Ishikawa (cell line): ENCODE results near the gene DUSP22.

Experiments used
- CEBPB ChIP-seq: IDR thresholded peaks from 2 replicates; pipeline ENCODE4 v1.6.1; 2012
- EP300 ChIP-seq: IDR thresholded peaks from 2 replicates; pipeline ENCODE4 v1.6.1; 2012; ENCODE audit warnings: borderline replicate concordance
- RAD21 ChIP-seq: IDR thresholded peaks from 2 replicates; pipeline ENCODE4 v1.6.1; 2012; ENCODE audit warnings: low read depth
- TAF1 ChIP-seq: IDR thresholded peaks from 2 replicates; pipeline ENCODE4 v1.6.1; 2012; ENCODE audit warnings: low read depth, mild to moderate bottlenecking
- YY1 ChIP-seq: IDR thresholded peaks from 2 replicates; pipeline ENCODE4 v1.6.1; 2012; ENCODE audit warnings: low read depth
- TF ChIP-seq, protein P1 (sequence below): IDR thresholded peaks from 2 replicates; pipeline ENCODE4 v1.6.1; 2012

DNA sequence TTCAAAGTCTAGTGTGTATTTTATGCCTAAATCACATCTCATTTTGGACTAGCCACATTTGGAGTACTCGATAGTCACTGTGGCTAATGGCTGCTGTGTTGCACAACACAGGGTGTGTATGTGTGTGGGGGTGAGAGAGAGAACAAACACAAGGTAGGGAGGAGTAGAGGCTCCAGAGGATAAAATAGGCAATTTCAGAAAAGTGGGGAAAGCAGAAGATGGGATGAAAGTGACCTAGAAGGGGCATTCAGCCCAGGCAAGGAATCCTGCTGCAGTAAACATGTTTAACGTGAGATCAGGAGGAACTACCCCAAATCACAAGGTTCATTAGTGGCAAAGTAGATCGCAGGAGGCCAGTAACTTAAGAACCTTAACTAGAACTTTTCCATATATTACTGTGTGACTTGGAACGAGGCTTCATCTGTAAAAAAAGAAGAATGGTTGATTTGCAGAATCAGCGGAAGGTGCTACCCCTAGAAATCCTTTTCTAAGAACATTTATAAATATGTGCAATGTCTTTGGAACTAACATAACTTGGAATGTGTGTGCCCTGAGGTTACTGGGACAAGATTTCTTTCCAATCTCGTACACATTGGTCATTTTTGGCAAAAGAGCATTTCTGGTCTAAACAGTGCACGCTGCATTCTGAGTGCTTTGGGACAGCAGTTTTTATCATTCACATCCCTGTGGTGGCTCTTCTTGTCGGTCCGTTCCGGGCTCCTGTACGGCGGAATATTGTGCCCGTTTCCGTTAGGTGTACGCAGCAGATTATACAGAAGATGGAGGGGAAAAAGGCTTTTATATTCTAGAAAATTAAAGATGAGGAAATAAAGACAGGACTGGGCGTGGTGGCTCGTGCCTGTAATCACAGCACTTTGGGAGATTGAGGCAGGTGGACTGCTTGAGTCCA lies 2.6 kb downstream of the DUSP22 start:
- TF ChIP-seq RAD21 (no peak), CEBPB (no peak), YY1 (no peak), TAF1 (no peak), EP300 (no peak)
- TF ChIP-seq, protein P1, sequence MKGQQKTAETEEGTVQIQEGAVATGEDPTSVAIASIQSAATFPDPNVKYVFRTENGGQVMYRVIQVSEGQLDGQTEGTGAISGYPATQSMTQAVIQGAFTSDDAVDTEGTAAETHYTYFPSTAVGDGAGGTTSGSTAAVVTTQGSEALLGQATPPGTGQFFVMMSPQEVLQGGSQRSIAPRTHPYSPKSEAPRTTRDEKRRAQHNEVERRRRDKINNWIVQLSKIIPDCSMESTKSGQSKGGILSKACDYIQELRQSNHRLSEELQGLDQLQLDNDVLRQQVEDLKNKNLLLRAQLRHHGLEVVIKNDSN, result no peak
